NCI-H774 (cell line): Measurements from ENCODE around the gene PKN3.

Experiments
- DNase-seq: peaks from one replicate; lab custom pipeline; 2025; lab: John Stamatoyannopoulos, UW

PKN3 gene

DNA sequence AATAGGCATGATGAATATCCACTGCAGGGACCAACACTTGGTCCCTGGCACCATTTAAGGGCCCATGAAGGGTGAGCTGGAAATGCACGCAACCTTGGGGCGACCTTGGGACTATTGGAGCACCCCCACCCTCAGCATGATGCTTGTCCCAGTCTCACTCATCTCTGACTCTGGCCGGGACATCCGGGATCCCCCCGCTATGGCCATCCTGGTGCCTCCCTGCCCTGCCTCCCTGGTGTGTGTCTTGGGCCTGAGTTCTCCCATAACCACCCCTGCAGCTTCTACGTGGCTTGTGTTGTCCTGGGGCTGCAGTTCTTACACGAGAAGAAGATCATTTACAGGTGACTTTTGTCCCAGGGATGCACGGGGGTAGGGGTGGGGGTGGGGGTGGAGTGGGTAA lies 15.7 kb downstream of the PKN3 start:
- no peak for DNase-seq

DNA sequence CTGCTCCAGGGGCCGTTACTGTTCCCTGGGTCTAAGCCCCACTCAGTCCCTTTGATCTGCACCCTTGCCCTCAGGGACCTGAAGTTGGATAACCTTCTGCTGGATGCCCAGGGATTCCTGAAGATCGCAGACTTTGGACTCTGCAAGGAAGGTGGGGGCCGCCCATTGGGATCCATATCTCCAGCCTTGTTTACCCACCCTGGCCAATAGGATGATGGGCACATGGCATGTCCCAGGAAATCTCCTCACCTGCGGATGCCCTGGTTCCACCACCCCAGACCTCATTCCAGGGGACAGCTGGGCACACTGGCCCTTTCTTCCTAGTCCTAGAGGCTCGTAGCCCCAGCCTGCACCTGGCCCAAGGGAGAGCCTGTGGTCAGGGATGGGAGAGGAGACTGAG lies 16.2 kb downstream of the PKN3 start:
- DNase-seq = no peak

- DNase-seq = no peak
Measured at GRCh38 chr9:128719919-128720605, 17.8 kb downstream of the PKN3 start.

DNA sequence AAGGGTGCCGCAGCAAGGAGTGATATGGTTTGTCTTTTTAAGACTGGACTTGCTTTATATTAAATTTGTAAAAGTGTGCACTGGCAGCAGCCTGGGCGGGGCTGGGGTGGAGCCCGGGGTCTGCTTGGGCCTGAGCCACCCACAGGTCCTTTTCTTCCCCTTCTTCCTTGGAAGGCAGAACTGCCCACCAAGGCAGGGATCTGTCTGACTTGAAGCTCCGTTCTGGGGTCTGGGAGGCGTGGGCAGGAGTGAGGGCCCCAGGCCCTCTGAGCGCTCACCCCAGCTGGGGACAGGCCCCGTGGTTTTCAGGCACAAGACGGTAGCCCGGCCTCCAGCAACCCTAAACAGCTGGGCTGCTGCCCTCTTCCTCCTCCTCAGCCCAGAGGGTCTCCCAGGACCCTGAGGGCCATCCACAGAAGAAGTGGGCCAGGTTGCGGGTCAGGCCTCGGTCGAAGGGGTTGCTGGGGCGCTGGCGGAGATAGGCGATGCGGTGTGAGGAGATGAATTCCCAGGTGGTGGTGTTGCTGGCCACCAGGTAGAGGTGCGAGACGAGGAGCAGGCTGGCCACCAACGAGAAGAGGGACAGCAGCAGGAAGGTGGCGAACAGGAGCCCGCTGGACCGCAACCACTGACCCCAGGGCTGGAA lies 18.7 kb downstream of the PKN3 start:
- DNase-seq = no peak

DNA sequence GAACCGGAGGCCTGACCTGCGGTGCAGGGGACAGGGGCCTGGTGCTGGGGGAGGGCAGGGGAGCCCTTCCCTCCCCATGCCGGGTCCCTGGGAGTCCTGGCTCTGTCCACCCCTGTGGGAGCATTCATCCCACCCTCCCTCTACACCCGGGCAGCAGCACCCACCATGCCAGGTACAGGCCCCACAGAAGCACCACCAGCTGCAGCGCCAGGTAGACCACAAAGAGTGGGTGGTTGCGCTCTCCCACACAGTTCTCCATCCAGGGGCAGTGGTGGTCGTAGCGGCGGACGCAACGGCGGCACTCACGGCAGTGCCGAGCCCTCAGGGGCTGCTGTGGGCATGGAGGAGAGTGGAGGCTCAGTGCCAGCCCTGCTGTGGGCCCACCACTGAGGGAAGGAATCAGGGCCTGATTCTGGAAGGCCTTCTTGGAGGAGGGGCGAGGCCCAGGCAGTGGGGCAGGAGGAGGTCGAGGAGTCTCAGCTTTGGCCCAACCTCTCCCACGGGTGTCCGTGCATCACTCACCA lies 19.2 kb downstream of the PKN3 start:
- DNase-seq = no peak

GRCh38 chr9:128722380-128723351 lies 20.4 kb downstream of the PKN3 start:
- no peak for DNase-seq

DNA sequence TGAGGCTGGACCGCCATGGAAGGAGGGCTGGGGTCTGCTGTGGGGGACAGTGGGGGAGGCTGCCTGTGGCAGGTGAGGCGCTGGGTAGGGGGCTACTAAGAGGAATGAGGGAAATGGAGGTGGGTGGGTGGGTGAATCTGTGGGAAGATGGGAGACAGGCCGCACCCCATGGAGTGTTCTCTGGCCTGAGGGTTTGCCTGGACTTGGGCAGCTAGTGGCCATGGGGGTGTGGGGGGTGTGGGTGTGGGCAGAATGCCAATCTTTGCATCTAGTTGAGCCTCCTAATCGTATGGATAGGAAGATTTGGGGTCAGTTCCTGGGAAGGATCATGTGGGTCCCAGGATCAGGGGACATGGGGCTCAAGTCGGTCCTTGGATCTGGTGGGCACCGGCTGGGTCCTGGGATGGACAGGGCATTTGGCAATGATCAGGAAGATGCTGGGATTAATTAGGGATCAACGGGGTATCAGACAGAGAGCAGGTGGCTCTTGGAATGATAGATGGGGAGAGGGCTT lies 21.1 kb downstream of the PKN3 start:
- no peak for DNase-seq

DNA sequence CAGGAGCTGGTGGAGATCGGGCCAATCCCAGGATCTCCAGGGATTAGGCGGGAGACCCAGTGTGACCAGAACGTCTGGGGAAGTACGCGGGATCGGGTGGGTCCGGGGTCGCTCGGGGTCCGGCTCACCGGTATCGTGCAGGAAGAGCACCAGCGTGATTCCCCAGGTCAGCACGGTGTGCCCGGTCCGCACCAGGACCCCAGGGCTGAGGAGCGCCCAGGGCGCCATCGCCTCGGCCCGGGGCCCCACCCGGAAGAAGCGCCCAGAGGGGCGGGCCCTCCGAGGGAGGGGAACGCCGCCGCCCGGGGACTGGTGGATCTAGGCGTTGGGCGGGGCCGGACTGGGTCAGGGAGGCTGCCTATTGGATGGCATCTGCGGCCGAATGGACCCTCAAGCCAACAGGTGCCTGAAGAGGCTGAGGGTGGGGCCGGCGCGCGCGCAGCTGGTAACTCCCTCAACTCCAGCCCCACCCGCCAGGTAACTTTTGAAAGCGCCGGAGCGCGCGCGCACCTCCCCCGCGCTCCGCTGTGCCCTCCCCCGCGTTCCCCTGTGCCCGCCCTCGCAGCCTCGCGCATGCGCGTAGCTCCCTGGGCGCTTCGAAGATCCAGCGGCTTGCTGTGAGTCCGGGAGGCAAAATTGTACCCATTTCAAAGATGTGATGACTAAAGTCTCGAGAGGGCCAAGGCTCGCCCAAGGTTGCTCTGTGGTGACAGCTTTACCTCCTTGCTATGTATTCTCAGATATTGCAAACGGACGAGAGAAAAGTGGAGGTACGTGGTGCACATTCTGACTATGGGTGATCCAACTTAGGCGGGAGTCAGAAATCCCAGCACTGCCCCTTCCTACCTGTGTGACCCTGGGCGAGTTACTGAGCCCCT lies 21.8 kb downstream of the PKN3 start, which contains the start of gene ZDHHC12:
TSS of gene ZDHHC12 (minus strand) at position 262 of the 878 bp plus-strand sequence. CDS start at position 228, 34 bp downstream.
- peak; percentile 99 for DNase-seq

- peak; percentile 89 for DNase-seq
Measured at GRCh38 chr9:128724744-128725211, 22.5 kb downstream of the PKN3 start.

DNA sequence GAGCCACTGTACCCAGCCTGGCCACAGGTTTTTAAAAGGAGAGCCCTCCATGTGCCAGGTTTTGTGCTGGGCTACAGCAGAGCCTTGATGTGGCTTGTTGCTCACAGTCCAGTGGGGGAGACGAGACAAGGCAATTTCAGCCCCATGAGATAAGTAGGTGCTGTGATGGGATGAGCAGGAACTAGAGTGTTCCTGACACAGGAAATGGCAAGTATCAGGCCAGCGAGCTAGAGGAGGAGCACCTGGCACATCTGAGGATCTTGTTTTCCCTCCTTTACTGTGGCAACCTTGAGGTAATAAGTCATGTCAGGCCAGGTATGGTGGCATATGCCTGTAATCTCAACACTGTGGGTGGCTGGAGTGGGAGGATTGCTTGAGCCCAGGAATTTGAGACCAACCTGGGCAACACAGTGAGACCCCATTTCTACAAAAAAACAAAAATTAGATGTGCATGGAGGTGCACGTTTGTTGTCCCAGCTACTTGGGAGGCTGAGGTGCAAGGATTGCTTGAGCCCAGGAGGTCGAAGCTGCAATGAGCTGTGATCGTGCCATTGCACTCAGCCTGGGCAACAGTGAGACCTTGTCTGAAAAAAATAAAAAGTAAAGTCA lies 25.4 kb downstream of the PKN3 start:
- no peak for DNase-seq

DNA sequence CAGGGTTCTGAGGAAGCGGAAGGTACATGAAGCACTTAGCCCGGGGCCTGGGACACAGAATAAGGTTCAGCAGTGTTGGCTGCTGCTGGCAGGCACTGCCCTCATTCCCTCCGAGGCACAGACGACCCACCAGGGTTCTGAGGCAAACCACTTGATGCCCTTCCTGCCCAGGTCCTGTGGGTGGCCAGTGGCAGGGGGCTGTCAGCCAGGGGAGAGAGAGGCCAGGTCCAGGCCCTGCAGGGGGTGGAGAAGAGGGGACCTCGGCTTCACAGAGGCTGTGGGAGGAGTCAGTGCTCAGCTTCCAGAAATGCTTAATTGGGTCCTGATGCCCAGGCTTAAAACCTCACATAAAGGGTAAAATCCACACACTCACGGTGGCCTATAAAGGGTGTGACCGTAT lies 26.0 kb downstream of the PKN3 start:
- DNase-seq = no peak

DNA sequence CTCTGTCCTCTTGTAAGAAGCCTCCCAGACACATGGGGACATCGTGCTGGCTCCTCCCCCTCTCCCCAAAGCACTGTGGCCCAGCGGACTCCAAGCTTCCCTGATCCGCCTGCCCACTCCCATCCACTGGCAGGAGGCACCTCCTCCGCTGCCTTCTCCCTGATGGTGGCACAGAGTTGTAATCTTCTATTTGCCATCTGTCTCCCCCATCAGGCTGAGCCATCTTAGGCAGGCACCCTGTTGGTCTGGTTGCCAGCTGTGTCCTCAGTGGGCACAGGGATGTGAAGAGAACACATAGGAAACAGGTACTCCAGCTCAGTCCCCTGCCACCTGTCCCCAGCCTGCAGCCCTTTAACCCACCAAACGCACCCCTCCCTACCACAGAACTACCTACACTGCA lies 27.0 kb downstream of the PKN3 start:
- DNase-seq = no peak

DNA sequence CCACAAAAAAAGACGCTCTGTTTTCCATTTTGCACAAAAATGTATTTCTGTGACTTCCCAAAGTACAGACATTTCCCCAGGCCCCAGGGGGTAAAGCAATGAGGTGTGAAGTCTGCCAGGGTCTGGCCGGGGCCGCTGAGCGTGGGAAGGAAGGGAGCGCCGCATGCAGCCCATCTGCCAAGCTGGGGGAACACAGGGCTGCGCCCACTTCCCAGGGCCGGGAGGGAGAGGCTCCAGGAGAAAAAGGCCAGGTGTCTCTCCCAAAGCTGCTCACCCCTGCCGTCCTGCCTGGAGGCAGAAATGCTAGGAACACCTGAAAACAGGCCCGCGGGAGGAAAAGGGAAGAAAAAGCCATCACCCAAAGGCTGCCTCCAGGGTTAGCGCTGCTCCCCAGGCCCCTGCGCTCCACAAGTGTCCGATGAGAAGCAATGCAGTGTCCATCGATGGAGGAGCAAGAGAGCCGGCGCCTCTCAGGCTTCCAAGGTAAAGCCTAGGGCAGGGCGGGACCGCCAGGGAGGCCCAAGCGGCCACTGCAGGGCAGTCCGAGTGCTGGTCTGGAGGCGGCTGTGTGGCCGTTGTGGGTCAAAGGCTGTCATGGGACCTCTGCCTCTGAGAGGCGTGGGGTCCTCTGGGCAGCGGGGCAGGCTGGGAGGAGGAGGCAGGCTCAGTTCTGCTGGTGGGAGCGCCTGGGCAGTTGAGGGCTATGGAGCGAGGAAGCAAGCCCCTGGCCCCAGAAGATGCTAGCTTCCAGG lies 27.6 kb downstream of the PKN3 start:
- DNase-seq = no peak

DNA sequence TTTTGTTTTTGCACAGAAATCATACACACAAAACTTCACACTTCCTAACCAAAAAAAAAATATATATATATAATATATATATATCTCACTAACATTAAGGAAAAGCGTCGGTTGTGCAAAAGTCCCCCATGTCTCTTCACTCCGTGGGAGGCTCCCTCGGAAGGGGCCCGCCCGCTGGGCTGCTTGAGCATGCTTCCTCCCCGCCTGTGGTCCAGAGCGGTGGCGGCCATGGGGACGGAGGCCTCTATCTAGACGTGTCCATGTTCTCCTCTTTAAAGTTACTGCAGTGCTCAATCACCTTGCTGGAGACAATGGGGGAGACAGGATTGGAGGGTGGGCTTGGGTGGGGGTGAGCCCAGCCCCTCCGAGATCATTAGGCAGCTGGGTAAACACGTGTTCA lies 28.8 kb downstream of the PKN3 start:
- DNase-seq = no peak

DNA sequence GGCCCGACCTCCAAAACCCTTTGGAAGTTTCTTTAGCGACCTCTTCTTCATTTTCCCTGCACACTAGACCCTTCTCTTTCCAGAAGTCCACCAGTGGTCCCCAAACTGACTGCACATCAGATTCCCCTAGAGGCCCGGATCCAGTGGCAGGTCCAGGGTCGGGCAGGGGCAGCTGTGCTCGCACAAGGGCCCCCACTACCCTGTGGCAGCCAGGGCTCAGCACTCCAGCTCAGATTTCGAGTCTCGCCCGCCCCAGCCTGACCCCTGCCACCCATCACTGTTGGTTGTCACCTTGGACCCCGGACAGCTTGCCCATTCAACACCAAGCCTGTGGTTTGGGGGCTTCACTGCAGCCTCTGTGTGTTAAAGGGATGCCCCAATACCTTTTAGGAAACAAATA lies 29.4 kb downstream of the PKN3 start:
- DNase-seq = no peak

GRCh38 chr9:128732576-128732975 lies 30.3 kb downstream of the PKN3 start:
- DNase-seq = no peak

GRCh38 chr9:128733256-128733655 lies 31.0 kb downstream of the PKN3 start:
- peak; percentile 41 for DNase-seq

DNA sequence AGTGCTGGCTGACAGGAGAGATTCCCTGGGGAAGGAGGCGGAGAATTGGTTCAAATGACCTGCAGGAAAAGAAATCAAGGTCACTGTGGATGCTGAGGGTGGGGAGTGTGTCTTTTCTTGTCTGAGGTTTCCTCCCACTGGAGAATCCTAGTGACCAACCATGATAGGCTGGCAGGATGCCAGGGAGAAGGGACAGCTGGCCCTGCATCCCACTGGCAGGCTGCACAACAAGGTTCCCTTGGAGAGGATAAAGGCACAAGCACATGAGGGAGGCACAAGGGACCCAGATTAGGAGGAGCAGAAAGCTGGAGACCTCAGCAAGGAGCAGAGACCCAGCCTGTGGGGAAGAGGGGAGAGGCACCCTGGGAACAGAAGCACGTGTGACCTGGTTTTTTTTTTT lies 33.1 kb downstream of the PKN3 start:
- DNase-seq = no peak

GRCh38 chr9:128742401-128742800 lies 40.1 kb downstream of the PKN3 start:
- DNase-seq = no peak

DNA sequence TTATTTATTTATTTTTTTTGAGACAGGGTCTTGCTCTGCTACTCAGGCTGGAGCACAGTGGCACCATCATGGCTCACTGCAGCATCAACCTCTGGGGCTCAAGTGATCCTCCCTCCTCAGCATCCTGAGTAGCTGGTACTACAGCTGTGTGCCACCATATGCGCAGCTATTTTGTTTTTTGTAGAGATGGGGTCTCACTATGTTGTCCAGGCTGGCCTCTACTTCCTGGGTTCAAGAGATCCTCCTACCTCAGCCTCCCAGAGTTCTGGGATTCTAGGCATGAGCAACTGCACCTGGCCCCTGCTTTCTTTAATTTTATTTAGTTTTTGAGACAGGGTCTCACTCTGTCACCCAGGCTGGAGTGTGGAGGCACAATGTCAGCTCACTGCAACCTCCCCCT lies 41.1 kb downstream of the PKN3 start:
- no peak for DNase-seq
